GM10266 (cell line): Measurements from ENCODE around the gene CAMTA1.

Experiments used
- DNase-seq: peaks from one replicate; pipeline ENCODE4 v3.0.0; 2012; ENCODE audit errors: extremely low spot score
- CTCF ChIP-seq: IDR thresholded peaks from 2 replicates; pipeline ENCODE4 v1.5.1; 2012; ENCODE audit warnings: mild to moderate bottlenecking, low read depth; ENCODE audit not compliant: control insufficient read depth, insufficient read depth; ENCODE audit errors: missing control alignments

The CAMTA1 gene

GRCh38 chr1:7489586-7489985 is 704.3 kb downstream of the CAMTA1 start:
- DNase-seq: no peak
- no peak for TF ChIP-seq CTCF

- no peak for TF ChIP-seq CTCF
These were observed 705.3 kb downstream of the CAMTA1 start for GRCh38 chr1:7490576-7490975.

GRCh38 chr1:7491109-7491817 is 706.0 kb downstream of the CAMTA1 start:
- DNase-seq: no peak
- TF ChIP-seq CTCF: no peak

More at GRCh38 chr1:7490576-7490975, 705.3 kb downstream of the CAMTA1 start:
- no peak for DNase-seq

- no peak for DNase-seq
- no peak for TF ChIP-seq CTCF
These were observed 706.5 kb downstream of the CAMTA1 start for GRCh38 chr1:7491818-7492173.

- DNase-seq: no peak
- TF ChIP-seq CTCF: no peak
These were observed 708.6 kb downstream of the CAMTA1 start for GRCh38 chr1:7493711-7494454.

GRCh38 chr1:7495962-7496361 is 710.7 kb downstream of the CAMTA1 start:
- no peak for TF ChIP-seq CTCF
- no peak for DNase-seq

GRCh38 chr1:7497107-7497637 is 711.9 kb downstream of the CAMTA1 start:
- no peak for TF ChIP-seq CTCF
- no peak for DNase-seq
